ENCODE results near the gene SRSF8.
A peak's percentile ranks its signal among the peaks of the same experiment; 100 is the strongest.

Gene SRSF8

GRCh38 chr11:95070471-95070870 is 3.8 kb downstream of the SRSF8 start:
- DNase-seq: no peak

DNA sequence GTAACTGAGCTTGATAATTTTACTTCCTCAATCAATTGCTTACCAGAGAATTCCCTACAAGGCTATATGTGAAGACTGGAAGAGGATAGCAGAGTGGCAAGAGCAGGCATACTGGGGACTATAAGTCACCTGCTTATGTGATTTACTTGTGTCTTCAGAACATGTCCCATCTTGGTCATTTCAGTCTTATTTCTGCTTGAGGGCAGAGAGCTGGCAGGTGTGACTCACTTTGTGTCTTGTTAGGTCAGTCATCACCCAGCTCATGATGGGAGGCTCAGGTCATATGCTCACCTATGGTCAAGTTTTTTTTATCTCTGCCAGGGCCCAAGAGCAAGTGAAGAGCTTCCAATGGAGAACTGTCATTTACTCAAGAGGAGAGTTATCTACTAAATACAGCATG is 6.2 kb downstream of the SRSF8 start:
- DNase-seq: no peak

- DNase-seq: peak; percentile 42
Observed at GRCh38 chr11:95074792-95075563, 8.3 kb downstream of the SRSF8 start.

GRCh38 chr11:95076416-95076815 is 9.7 kb downstream of the SRSF8 start:
- DNase-seq: peak; percentile 14

GRCh38 chr11:95076981-95077380 is 10.3 kb downstream of the SRSF8 start:
- DNase-seq: no peak

GRCh38 chr11:95078526-95078925 is 11.8 kb downstream of the SRSF8 start:
- no peak for DNase-seq

GRCh38 chr11:95081010-95081409 is 14.3 kb downstream of the SRSF8 start:
- DNase-seq: no peak

DNA sequence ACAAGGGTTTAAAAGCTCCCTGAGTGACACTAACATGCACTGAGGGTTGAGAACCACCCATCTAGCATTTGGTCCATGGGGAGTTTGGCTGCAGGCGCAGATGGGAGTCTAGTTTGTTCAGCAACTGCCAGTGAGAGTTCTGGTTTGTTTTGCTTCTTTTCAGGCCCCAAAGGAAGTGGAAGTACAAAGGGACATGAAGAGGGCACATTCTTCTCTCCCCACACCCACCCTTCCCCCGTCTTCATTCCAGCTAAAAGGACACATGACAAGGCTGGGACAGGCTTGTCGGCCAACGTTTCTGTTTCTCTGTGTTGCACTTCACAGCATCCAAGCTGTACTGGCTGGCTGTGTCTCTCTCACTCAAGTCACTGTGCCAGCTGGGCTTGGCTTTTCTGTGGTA is 14.7 kb downstream of the SRSF8 start:
- DNase-seq: no peak

DNA sequence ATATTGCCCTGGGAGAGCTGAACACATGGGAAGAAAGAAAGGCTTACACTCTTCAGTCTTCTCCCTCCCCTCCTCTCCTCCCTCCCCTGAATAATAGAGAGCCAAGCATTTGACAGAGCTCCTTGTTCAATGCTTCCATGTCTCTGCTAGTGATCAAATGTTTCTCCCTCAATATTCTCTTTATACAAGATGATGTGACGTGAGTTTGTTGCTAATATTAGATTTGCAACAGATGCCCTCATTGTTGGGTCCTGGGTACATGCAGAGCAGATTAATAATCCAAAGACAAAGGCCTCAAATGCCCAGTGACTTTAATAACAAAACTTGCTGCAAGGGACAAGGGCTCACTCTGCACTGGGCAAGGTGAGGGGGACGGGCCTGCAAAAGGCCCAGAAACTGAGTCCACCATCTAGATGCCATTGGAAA is 15.9 kb downstream of the SRSF8 start:
- no peak for DNase-seq

GRCh38 chr11:95084509-95084908 is 17.8 kb downstream of the SRSF8 start:
- DNase-seq: no peak

DNA sequence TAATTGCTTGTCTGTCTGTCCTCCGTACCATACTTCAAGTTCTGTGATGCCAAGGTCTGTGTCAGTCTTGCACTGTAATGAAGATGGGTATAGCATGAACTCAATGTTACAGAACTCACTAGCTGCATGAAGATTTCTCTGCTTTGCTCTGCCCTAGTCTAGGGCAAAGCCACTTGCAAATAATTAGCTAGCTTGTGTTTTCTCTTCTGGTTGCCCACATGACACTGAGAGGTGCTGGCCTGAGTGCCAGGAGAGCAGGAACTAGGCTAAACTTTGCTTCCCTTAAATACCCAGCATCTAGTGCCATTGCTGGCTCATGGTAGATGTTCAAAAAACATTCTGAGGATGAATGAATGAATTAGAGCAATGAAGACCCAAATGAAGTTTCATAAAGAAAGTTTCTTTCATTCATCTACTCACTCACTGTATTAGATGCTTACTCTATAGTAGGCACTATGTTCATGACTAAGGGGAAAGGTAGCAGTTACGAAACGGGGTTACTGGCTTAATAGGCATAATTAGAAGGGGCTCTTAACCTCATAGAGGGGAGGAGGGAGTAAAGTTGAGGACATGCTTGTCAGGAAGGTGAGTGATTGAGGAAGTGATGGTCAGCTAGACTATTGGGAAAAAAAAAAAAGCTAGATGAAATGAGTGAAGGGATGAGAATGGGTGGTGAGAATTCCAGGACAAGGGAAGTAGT is 18.5 kb downstream of the SRSF8 start:
- no peak for DNase-seq

- DNase-seq: no peak
Observed at GRCh38 chr11:95086151-95086550, 19.4 kb downstream of the SRSF8 start.

- no peak for DNase-seq
Observed at GRCh38 chr11:95086836-95087570, 20.3 kb downstream of the SRSF8 start.

- DNase-seq: no peak
Observed at GRCh38 chr11:95088946-95089619, 22.4 kb downstream of the SRSF8 start.

DNA sequence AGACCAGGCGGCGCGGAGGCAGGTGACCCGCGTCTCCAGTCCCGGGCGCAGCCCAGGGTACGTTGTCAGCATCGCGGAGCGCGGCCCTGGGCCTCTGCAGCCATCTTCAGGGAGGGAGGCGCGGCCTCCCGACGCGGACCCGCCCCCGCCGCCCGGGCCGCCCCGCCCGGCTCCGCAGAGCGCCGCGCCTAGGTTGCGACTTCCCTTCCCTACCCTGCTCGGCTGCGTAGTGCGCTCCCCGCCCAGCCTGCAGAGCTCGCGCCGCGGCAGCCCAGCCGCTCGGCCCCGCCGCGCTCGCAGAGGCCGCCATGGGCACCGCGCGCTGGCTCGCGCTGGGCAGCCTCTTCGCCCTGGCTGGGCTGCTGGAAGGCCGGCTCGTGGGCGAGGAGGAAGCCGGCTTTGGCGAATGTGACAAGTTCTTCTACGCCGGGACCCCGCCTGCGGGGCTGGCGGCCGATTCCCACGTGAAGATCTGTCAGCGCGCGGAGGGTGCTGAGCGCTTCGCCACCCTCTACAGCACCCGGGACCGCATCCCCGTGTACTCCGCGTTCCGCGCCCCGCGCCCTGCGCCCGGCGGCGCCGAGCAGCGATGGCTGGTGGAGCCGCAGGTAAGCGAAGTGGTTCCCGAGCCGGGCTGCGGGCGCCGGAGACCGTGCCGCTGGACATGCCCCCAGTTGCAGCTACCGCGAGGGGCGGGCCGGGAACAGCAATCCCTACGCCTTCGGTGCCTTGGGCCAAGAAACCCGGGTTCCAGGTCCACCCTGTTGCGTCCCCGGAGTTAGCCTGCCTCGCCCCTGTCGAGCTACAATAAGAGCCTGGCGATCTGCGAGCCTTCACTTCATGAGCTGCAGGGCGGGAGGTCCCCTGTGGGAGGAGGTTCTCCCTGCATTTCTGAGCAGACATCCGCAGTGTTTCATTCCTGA is 23.2 kb downstream of the SRSF8 start, which contains the start of gene ENDOD1:
ENDOD1 (plus strand) TSS at position 227 of the 923 bp plus-strand sequence; CDS start at position 309, 82 bp downstream.
- DNase-seq: peak; percentile 40

DNA sequence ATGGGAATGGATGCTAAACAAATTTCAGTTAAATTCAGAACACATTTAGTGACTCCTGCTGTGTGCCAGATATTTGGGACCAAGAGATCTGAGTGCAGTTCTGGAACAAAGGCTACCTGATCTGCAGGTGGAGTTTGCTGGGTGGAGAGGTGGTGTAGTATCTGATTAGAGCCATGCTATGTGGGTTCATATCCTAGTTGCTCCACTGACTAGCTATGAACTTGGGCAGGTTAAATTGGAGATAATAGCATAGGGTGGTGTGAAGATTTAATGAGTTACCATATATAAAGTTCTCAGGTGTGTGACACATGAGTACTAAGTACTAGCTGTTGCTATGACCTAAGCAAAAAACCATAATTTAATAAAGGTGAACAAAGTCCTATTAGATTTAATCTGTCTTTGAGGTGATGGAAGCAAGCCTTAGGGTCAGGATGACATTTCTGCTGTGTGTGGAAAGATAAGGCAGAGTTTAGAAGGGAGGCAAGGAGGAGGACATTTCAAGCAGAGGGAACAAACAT is 25.0 kb downstream of the SRSF8 start:
- DNase-seq: no peak

DNA sequence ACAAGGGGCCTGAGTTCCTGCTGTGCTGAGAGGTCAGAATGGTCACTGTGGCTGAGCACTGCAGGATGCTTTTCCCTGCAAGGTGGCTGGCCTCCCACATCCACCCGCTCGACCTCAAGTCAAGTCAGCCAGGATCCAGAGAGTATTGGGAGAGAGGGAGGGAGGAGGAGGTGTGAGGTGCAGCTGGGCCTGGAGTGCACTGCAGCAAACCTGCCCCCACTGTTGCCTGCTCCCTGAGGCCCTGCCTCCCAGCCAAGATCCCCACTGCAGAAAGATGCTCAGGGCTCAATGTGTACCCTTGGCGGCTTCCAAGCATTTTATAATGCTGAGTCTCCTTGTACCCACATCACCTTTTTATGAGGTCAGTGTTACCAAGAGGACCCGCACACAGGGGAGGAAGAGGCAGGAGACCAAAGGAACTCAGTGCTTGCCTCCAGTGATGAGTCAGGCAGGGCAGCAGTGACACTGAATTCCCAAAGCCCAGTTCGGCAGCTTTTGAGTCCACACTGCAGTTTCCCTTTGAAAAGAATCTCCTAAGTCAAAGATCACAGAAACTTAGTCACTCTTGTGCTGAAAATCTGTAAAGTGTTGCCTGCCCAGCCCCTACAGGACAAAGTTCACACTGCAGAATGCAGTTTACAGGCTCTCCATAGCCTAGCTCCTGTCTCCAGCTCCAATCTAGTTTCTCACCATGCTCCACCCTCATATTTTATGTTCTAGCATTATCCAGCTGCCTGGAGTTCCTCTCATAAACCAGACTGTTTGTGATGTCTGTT is 26.0 kb downstream of the SRSF8 start:
- no peak for DNase-seq

DNA sequence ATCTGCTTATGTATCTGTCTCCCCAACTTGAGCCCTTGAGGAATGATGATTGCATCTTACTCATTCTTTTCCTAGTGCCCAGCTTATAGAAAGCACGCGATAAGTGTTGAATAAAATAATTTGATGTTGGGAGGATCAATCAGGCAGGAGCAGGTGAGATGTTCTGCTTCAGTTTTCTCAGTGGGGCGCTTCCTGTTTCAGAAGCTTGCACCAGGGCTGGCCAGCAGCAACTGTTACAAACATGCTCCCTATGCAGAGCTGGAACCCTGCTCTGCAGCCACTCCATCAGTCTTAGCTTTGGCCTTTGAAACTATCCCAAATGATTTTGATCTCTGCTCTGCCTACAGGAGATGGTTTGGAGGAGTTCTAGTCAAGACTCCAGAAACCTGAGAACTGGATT is 26.8 kb downstream of the SRSF8 start:
- DNase-seq: no peak

- DNase-seq: no peak
Observed at GRCh38 chr11:95095858-95096587, 29.3 kb downstream of the SRSF8 start.

- DNase-seq: no peak
Observed at GRCh38 chr11:95097209-95097608, 30.5 kb downstream of the SRSF8 start.
